K562 (cell line): ENCODE measurements around the gene MTCL3.

Experiments
- ATAC-seq: fragments of 200-7000 bp; cut with Tn5 transposase; 3 replicates; pipeline ENCODE4 v1.9.1; 2020; ENCODE audit warnings: moderate library complexity
- BruUV-seq: library from RNA; stranded (reverse); fragments of 400-500 nt; replicated peaks from 2 replicates; lab custom pipeline; 2021; lab: Mats Ljungman, UMichigan
- CTCF ChIA-PET: fragments of 300-600 bp; formaldehyde crosslinking; extraction: SDS; loops from one replicate; lab custom pipeline; 2021; ENCODE audit warnings: low intra/inter-chr PET ratio; lab: Yijun Ruan, JAX
- POLR2A ChIA-PET: fragments of 300-600, 350-650 bp; sonication (Branson Sonifier 250); formaldehyde crosslinking; extraction: SDS; loops from one replicate; lab custom pipeline; 2021; ENCODE audit warnings: antibody characterized with exemption, inconsistent platforms; lab: Yijun Ruan, JAX
- DNase-seq, 4 experiments: peaks; one replicate each; pipeline versions ENCODE4 v3.0.0 to v3.0.0-alpha.2; 2011 to 2018; ENCODE audit warnings: low spot score in 3 of 4, mixed read lengths in 3 of 4; ENCODE audit errors: extremely low read depth in 1 of 4
- FAIRE-seq: peaks from 2 replicates; lab custom pipeline; 2011; peaks lifted over from hg19 to GRCh38; lab: Jason Lieb, UNC
- H2AFZ ChIP-seq: 2 replicates; pipeline ENCODE4 v1.6.0; 2011; ENCODE audit warnings: low read depth, low read length, control low read depth, inconsistent platforms
- H3K27ac ChIP-seq: fragments of 200-600 bp; 3 replicates; pipeline ENCODE4 v1.8.0; 2011; ENCODE audit warnings: low read depth, mild to moderate bottlenecking, control low read depth, inconsistent platforms, low read length, moderate library complexity, mixed read lengths; ENCODE audit errors: extremely low read depth
- H3K27me3 ChIP-seq, 2 experiments: fragments of 300-600 bp in 1 of 2; 2 replicates in 1 of 2; 3 replicates in 1 of 2; pipeline versions ENCODE4 v1.6.0 to v1.8.0; 2011; ENCODE audit warnings: inconsistent platforms in 2 of 2, low read length in 2 of 2, mild to moderate bottlenecking in 1 of 2, mixed read lengths in 1 of 2, moderate library complexity in 1 of 2; ENCODE audit not compliant: control insufficient read depth in 2 of 2, insufficient read depth in 2 of 2
- H3K36me3 ChIP-seq: fragments of 300-600 bp; 3 replicates; pipeline ENCODE4 v1.8.0; 2011; ENCODE audit warnings: mild to moderate bottlenecking, low read length, inconsistent platforms; ENCODE audit not compliant: control insufficient read depth, insufficient read depth
- H3K4me1 ChIP-seq, 2 experiments: fragments of 200-600 bp in 1 of 2; replicated peaks in 1 of 2; 2 replicates in 1 of 2; 3 replicates in 1 of 2; pipeline versions ENCODE4 v1.5.1 to v1.8.0; 2011; ENCODE audit warnings: inconsistent platforms in 2 of 2, low read length in 2 of 2, mild to moderate bottlenecking in 1 of 2, mixed read lengths in 1 of 2, moderate library complexity in 1 of 2; ENCODE audit not compliant: control insufficient read depth in 2 of 2, insufficient read depth in 2 of 2
- H3K4me2 ChIP-seq: 2 replicates; pipeline ENCODE4 v1.6.1; 2011; ENCODE audit warnings: low read length, control low read depth, inconsistent platforms, mixed read lengths; ENCODE audit not compliant: insufficient read depth
- H3K4me3 ChIP-seq: fragments of 200-600 bp; sonication (generic), shearing (Covaris generic); 2 replicates; pipeline ENCODE4 v1.5.1; 2016; ENCODE audit warnings: control low read depth, inconsistent platforms
- H3K79me2 ChIP-seq: fragments of 200-600 bp; 3 replicates; pipeline ENCODE4 v1.8.0; 2011; ENCODE audit warnings: low read length, inconsistent platforms; ENCODE audit not compliant: control insufficient read depth, insufficient read depth
- H3K9ac ChIP-seq, 2 experiments: 2 replicates each; pipeline versions ENCODE4 v1.6.0 to v1.6.1; 2011; ENCODE audit warnings: low read depth in 2 of 2, low read length in 2 of 2, control low read depth in 1 of 2, inconsistent platforms in 1 of 2, mild to moderate bottlenecking in 1 of 2, mixed read lengths in 1 of 2; ENCODE audit not compliant: insufficient read depth in 1 of 2
- H3K9me1 ChIP-seq: one replicate; pipeline ENCODE4 v1.6.0; 2011; ENCODE audit warnings: inconsistent platforms, mild to moderate bottlenecking, low read length, moderate library complexity; ENCODE audit not compliant: control insufficient read depth, insufficient read depth
- H3K9me3 ChIP-seq: replicated peaks from 2 replicates; pipeline ENCODE4 v1.5.1; 2011; ENCODE audit warnings: low read depth, low read length, inconsistent platforms; ENCODE audit not compliant: control insufficient read depth, insufficient read depth
- H4K20me1 ChIP-seq: replicated peaks from 2 replicates; pipeline ENCODE4 v1.6.1; 2011; ENCODE audit warnings: low read length, inconsistent platforms, mixed read lengths; ENCODE audit not compliant: control insufficient read depth, insufficient read depth
- CTCF ChIP-seq, 3 experiments: IDR thresholded peaks in 2 of 3; conservative IDR thresholded peaks in 1 of 3; 2 replicates each; pipeline ENCODE4 v1.5.1; 2011 to 2012; ENCODE audit warnings: low read length in 3 of 3, mild to moderate bottlenecking in 3 of 3, control low read depth in 2 of 3, improper control_type of control experiment in 1 of 3, inconsistent platforms in 1 of 3, low read depth in 1 of 3, mixed read lengths in 1 of 3, moderate library complexity in 1 of 3; ENCODE audit not compliant: insufficient read depth in 2 of 3
- ELF2 ChIP-seq: fragments of 250-450 bp; sonication (Bioruptor Pico); IDR thresholded peaks from 2 replicates; pipeline ENCODE4 v1.5.0; 2021; ENCODE audit warnings: mild to moderate bottlenecking
- EP300 ChIP-seq: IDR thresholded peaks from 2 replicates; pipeline ENCODE4 v1.6.1; 2012; ENCODE audit warnings: low read length, improper control_type of control experiment
- MTA3 ChIP-seq: fragments of 450-650 bp; formaldehyde crosslinking; IDR thresholded peaks from 2 replicates; pipeline ENCODE4 v1.6.1; 2017; ENCODE audit warnings: mild to moderate bottlenecking, borderline replicate concordance
- RAD21 ChIP-seq, 2 experiments: fragments of 250-450 bp in 1 of 2; fragments of 450-650 bp in 1 of 2; sonication (Bioruptor Pico) in 1 of 2; formaldehyde crosslinking in 1 of 2; IDR thresholded peaks in 1 of 2; conservative IDR thresholded peaks in 1 of 2; 2 replicates each; pipeline versions ENCODE4 v1.4.0 to v1.8.0; 2020 to 2022; ENCODE audit warnings: mild to moderate bottlenecking in 2 of 2, moderate library complexity in 1 of 2
- RCOR1 ChIP-seq, 2 experiments: IDR thresholded peaks; 2 replicates each; pipeline ENCODE4 v1.6.1; 2012; ENCODE audit warnings: low read depth in 2 of 2, low read length in 2 of 2, borderline replicate concordance in 1 of 2, improper control_type of control experiment in 1 of 2
- STAT6 ChIP-seq: sonication (generic); formaldehyde crosslinking; IDR thresholded peaks from 2 replicates; pipeline ENCODE4 v1.8.1; 2023; ENCODE audit warnings: mild to moderate bottlenecking, missing genetic modification reagents
- U2AF1 ChIP-seq: fragments of 200-400 bp; formaldehyde crosslinking; optimal IDR thresholded peaks from 2 replicates; pipeline ENCODE3; 2017; ENCODE audit warnings: mild to moderate bottlenecking, low read depth, low read length, moderate library complexity
- ZNF740 ChIP-seq, 3 experiments: fragments of 200-800 bp in 1 of 3; sonication (Bioruptor generic) in 1 of 3; sonication (generic) in 1 of 3; formaldehyde crosslinking in 1 of 3; IDR thresholded peaks; 2 replicates each; pipeline versions ENCODE4 v1.6.1 to v1.8.0; 2016 to 2022; ENCODE audit warnings: mild to moderate bottlenecking in 2 of 3, missing compliant biosample characterization in 2 of 3, missing genetic modification characterization in 2 of 3, missing genetic modification reagents in 1 of 3
- WGBS: fragments of 100-300 bp; shearing (Covaris generic); methylation state at CpG from one replicate; pipeline ENCODE4 v1.1.6; 2016; ENCODE audit warnings: low coverage, mixed read lengths; ENCODE audit not compliant: insufficient coverage; ENCODE audit errors: missing lambda C conversion rate; 5-methylcytosine and 5-hydroxymethylcytosine counted together
- in situ Hi-C: fragments of 300-500 bp; cut with MboI; formaldehyde crosslinking; loops from 4 replicates; pipeline ENCODE4 v1.15.0; 2018; ENCODE audit warnings: inconsistent platforms, mixed read lengths
- intact Hi-C: fragments of 100-400 bp; cut with micrococcal nuclease; formaldehyde crosslinking; loops from 2 replicates; pipeline ENCODE4 v1.14.2; 2022

Gene MTCL3

GRCh38 chr6:127539272-127539671 lies 20.1 kb upstream of the MTCL3 start:
- H4K20me1 ChIP-seq: no peaks in the 10 kb centered on the region
- H3K27ac ChIP-seq: no peak overlapping the region
- FAIRE-seq (no peak), ATAC-seq (0 out of 3 replicates have a peak, but pooled peaks have one; percentile 47), DNase-seq (peak in 1 of 4 experiments; percentile 16)
- H3K27me3 ChIP-seq: no peaks in the 10 kb centered on the region
- H3K9me3 ChIP-seq: no peaks in the 10 kb centered on the region
- no peaks in the 10 kb centered on the region for H3K36me3 ChIP-seq
- H3K4me2 ChIP-seq: no peak overlapping the region
- no peak overlapping the region for H2AFZ ChIP-seq
- in situ Hi-C loops: no loop called here
- H3K9ac ChIP-seq: no peak overlapping the region
- intact Hi-C loops: loop anchor here (2.0 to 5.0 kb wide), 3 partner anchors 74 to 352 kb away; no protein-coding TSS in a partner anchor
- H3K4me3 ChIP-seq: no peak overlapping the region
- ChIA-PET POLR2A (no interaction called here), CTCF (interaction anchor here (0.6 to 1.3 kb wide), 3 partner anchors 74 to 237 kb away, joined by 3 to 8 read pairs (median 4); no protein-coding TSS in a partner anchor)
- 0% methylated on average over 2 of the region's 2 CpGs for WGBS
- H3K79me2 ChIP-seq: no peaks in the 10 kb centered on the region
- BruUV-seq: no TSS peak
- no peaks in the 10 kb centered on the region for H3K9me1 ChIP-seq
- no peaks in the 10 kb centered on the region for H3K4me1 ChIP-seq
- TF ChIP-seq RCOR1 (IDR thresholded peaks at IDR 0.05; ENCODE audit: borderline replicate concordance in 1 of 2, low read depth in 2 of 2, low read length in 2 of 2) (no peak), EP300 (no peak), CTCF (IDR thresholded peaks at IDR 0.05 in 2 of 3, conservative IDR thresholded peaks at IDR 0.05 in 1 of 3; ENCODE audit: insufficient read depth in 2 of 3, low read depth in 1 of 3, low read length in 3 of 3) (peak in 1 of 3 experiments; percentile 43; a peak in 2 of 6 replicates), ZNF740 (CRISPR knock-in tag; IDR thresholded peaks at IDR 0.05) (no peak), ZNF740 (tag; IDR thresholded peaks at IDR 0.05) (no peak), STAT6 (CRISPR knock-in tag) (no peak), U2AF1 (no peak), ELF2 (CRISPR knock-in tag) (no peak), MTA3 (no peak), RAD21 (CRISPR knock-in tag; conservative IDR thresholded peaks at IDR 0.05 in 1 of 2, IDR thresholded peaks at IDR 0.05 in 1 of 2) (peak; percentile 46 to 54)
